Activated CD4-positive, alpha-beta T cell treated with anti-CD3 and anti-CD28 coated beads for 24 hours (primary cell): ENCODE measurements around the gene GPRC5B.
A peak's percentile ranks its signal among the peaks of the same experiment; 100 is the strongest.

Experiments
- DNase-seq, 2 donors: peaks; one replicate each; pipeline ENCODE4 v3.0.0-alpha.2; 2020; ENCODE audit warnings: low read depth in 2 of 2

The GPRC5B gene

DNA sequence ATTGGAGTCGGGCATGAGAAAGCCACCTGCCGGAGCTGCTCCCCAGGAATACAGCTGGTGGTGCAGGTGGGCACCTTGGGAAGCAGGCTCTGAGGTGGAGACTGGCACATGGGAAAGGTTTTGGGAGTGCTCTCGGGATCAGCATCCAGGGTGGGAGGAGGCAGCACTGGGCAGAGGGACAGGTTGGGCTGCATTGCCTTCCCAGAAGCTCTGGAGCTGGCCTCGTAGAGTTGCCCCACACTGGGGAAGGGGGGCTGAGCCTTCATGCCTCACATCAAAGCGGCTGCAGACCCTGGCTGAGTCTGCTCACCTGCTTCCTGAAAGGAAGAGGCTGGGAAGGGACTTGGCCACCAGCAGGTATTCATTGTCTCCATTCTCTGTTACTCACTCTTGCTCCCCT, 13.5 kb upstream of the GPRC5B start:
- DNase-seq, result no peak

DNA sequence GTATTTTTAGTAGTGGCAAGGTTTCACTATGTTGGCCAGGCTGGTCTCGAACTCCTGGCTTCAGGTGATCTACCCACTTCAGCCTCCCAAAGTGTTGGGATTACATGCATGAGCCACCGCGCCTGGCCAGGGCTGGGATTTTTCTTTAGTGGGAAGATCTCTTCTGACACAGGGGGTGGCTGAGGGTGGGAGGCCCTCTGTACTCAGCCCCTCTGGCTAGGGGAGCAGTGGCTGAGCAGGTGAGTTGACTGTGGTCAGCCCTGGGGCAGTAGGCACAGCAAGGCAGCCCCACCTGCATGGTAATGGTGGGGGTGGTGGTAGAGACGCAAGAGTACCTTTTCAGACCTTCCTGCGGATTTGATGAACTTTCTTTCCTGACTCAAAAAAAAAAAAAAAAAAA, 12.3 kb upstream of the GPRC5B start:
- no peak for DNase-seq

DNA sequence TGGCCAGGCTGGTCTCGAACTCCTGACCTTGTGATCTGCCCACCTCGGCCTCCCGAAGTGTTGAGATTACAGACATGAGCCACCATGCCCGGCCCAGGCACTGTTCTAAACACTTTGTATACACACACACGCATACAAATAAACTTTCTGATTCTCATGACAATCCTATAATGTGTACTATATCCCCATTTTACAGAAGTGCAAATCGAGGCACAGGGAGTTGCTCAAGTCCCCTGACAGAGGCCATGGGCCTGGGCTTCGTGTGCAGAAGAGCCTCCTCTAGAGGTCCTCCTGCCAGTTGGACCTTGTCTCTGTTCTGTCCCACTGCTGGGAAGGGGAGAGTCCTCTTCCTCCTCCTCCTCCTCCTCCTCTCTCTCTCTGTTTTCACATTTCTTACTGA, 9.9 kb upstream of the GPRC5B start:
- no peak for DNase-seq

DNA sequence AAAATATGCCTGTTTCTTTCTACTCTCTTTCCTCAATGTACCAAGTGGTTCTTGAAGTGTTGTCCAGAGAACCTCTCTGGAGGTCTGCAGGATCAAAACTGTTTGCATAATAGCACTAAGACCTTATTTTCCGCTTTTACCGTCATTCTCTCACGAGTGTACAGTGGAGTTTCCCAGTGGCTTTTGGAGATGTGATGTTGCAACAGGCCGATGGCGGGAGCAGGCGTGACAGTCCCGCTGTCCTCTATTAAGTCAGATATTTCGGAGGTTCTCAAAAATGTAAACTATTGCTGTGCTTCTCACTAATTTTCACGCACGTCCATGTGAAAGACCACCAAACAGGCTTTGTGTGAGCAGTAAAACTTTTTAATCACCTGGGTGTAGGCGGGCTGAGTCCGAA, 8.3 kb upstream of the GPRC5B start:
- no peak for DNase-seq

DNA sequence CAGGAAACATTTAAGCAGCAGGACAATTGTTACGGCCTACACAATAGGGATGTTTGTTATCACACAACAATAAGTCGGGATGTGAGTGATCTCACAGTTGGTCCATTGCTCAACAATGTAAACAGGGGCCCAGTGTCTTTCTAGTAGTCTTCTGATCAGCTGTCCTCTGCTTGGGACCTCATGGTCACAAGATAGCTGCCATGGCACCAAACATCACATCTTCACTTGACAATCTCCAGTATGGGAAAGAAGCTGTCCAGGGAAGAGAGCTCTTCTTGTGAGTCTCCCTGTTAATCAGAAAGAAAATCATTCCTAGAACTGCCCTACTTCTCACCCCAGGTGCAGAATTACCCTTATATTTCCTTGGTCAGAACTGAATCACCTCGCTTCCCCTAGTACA, 6.3 kb upstream of the GPRC5B start:
- no peak for DNase-seq

DNA sequence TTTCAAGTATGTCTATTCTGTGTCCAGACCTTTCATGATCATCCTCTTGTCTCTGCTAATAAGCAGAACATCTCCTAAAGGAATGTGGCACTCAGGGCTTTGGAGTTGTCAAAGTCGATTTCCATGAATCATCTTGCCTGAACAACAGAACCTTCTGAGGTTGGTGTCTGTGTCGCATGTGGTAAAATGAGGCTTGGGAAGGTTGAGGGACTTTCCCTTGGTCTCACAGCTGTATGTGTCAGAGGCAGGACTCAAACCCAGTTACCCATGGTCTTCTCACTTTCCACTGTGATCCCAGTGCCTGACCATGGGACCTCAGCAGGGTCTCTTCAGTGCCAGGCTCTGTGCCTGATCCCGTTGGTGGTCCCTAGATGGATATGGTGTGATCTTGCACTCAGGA, 4.2 kb upstream of the GPRC5B start:
- DNase-seq, result no peak

DNA sequence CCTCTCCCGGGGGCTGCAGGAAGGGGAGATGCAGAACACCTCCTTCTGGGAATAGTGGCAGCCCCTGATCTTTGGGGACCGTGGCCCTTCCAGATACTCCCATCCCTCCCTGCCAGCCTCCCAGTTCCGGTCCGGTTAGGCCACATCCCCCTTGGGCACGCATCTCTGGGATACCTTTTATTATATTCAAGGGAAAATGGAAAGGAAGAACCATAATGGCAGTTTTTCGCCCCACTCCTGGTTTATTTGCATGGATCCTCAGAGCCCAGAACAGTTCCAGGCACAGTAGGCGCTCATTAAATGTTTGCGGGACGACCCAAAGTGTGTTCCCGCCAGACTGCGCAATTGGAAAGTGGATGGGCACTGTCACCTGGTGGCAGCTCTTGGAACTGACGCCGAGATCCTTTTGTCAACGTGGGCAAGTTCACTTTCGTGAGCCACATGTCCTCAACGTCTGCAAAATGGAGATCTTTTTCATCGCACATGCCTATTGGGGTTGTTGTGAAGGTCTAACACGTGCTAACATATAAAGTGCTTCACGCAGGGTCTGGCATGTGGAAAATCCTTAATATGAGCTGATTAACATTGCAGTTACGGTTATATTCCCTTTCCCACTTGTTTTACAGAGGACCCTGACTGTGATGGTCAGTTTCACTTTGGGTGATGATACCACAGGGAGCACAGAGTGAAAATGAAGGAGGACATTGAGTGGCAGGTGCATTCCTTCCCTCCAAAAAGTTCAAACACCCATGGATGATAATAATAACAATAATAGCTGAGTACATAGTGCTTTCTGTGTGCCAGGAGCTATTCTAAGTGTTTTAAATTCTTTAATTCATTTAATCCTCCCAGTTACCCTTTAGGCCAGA, 1.7 kb upstream of the GPRC5B start:
- DNase-seq, result peak; percentile 80 to 83

DNA sequence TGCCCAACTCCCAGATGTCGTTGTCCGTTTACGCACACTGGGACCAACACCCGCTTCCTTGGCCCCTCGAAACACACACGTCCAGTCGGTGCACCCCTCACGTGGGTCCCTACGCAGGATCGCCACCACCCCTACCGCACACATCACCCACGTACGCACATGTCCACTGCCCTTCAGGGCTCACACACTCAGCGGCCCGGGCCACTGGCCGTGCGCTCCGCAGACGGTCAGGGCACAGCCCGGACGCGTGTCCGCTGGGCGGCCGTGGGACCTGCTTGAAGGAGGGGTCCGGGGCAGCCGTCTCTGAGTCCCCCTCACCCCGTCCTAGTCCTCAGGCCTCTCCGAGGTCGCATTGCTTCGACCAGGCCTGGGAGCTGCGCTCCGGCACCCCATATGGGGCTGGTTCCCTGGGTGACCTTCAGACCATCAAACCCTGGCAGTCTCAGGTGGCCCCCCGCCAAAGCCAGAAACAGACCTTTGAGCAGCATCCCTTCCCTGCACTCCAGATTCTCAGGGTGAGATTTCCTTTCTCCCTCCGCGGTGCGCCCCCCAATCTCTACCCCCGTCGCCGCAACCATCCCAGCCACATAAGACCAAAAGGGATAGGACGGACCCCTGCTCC, 914 bp upstream of the GPRC5B start:
- no peak for DNase-seq

DNA sequence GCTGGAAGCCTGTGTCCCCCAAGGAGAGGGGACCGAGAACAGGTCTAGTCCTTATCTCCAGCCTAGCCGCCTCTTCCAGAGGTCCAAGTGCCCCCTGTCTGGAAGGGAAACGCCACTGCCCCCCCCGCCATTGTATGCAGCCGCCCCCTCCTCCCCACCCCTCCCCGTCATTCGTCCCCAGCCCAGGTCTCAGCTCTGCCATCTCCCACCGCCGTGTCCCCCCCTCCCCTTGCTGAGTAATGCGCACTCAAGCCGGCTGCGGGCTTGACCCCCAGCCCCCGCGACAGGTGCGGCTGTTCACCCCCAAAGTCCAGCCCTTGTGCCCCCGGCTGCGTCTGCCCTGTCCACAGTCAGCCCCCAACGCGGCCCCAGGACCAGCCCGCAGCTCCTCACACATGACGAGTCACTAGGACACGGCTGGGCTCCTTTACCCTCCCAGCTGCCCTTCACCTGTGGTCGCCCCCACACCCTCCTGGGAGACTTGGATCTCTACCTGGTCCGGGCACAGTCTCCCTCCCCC, 622 bp downstream of the GPRC5B start:
- DNase-seq, result no peak

DNA sequence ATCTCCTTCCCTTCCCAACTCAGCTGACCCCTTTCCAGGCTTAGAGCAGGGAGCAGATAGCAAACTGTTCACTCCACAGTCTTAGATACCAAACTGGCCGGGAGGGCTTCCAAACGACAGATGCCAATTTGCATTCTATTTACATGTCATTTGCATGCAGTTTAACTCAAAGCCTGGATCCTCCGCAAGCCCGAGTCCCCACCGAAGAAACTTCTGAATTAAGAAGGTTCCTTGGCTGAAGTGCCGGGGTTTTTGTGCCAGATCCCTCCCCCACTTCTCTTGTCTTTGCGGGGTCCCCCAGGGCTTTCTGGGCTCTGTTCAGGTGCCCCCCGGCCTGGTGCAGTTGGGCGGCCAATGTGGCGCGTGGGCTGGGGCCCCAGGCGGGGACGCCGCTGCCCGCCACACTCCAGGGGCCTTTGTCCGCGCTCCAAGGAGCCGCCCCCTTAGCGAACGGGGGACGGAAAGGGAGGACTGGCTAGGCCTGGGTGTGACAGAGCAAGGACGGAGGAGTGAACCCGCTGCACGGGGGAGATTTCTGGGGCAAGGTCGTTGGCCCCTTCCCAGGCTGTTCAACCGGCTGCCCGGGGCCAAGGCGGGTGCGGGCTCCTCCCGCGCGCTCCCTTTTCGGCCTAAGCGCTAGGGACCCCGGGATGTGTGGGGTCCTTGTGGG, 1.2 kb downstream of the GPRC5B start:
- no peak for DNase-seq

DNA sequence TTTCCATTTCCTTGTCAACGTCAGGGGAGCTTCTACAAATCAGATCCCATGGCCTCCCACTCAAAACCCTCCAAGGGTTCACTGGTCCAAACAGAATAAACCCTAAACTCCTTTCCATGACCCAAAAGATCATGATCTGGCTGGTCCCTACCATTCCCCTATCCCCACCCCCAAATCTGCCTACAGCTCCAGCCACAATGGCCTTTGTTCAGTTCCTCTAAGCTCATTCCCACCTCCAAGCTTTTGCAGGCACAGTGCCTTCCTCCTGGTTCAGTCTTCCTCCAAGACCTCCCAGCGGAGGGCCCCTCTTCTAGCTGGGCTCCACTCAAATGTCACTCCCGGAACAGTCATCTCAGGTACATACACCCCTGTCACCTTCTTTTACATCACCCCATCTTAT, 2.0 kb downstream of the GPRC5B start:
- DNase-seq, result no peak

DNA sequence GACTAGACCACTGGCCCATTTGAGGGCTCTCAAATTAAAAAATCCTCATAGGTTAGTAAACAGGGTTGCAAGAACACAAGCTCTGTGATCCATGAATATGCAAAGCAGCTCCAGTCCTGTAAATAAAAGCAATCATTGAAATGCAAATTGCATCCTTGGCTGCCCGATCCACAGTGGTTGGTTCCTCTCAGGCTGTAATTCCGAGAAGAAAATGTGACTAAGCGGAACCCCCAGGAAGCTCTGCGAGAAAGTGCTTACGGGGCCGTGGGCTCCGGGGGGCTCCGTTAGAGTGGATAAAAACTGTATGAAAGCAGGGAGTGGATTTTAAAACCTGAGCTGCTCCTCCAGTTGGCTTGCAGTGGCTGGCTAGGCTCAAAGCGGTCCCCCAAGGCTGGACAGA, 2.5 kb downstream of the GPRC5B start:
- DNase-seq, result no peak

DNA sequence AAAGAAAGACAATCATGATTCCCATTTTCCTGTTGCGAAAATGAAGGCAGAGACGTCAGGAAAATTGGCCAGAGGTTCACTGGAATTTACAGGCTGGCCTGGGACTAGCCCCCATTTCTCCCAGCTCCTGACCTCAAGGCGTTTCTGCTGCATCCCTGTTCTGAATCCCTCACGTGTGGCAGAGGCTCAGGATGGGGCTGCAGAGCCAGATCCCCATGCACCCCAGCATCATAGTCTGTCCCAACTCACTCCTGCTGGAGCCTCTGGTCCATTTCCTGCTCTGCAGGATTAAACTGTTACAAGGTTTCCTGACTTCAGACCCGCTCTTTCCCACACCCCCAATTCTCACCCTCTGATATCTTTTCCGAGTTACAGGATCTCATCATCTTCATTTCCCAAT, 2.9 kb downstream of the GPRC5B start:
- no peak for DNase-seq

DNA sequence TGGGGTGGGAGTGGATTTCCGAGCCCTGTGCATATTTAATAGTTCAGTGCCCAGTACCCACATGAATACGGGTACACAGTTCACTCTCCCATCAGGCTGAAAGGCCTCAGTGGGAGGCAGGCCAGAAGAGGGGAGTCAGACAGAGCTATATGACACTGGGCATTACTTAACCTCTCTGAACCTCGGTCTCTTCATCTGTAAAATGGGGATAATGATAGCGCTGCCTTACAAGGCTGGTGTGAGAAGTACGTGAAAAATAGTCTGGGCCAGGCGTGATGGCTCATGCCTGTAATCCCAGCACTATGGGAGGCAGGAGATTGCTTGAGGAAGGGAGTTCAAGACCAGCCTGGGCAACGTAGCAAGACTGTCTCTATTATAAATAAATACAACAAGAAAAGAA, 3.6 kb downstream of the GPRC5B start:
- DNase-seq, result no peak

DNA sequence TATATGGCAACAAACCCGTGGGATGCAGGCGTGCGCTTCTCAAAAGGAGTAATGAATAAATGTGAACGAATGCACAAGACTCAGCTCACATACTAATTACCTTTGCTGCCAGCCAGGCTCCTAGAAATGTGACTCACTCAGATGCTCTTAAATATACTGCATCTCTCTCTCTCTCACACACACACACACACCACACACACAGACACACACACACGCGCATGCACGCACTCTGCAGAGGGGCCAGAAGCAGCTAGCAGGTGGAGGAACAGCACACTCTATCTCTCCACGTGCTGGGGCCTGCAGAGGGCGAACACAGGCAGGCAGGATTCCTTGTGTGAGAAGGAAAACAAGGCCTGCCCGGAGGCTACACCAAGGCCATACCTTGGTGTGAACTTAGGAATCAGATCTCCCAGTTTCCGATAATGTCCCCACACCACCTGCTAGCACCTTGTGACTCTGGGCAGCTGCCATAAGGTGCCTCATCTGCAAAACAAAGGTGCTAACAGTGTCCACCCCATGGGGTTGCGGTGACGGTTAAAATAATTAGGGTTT, 5.3 kb downstream of the GPRC5B start:
- DNase-seq, result no peak

DNA sequence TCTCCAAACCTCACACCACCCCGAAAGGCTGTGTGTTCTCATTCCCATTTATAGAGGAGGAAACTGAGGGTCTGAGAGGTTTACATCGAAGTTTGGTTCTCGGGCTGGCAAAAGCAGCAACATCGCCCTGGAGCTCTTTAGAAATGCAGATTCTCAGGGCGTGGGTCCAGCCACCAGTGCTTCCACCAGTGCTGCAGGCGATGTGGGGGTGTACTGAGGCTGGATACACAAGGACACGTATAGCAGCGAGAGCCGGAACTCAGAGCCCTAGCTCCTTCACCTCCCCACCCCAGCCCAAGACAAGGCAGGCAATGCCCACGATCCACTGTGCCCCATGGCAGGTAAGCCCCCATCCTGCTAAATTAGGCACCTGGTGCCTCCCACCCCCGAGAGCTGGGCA, 5.9 kb downstream of the GPRC5B start:
- DNase-seq, result no peak

DNA sequence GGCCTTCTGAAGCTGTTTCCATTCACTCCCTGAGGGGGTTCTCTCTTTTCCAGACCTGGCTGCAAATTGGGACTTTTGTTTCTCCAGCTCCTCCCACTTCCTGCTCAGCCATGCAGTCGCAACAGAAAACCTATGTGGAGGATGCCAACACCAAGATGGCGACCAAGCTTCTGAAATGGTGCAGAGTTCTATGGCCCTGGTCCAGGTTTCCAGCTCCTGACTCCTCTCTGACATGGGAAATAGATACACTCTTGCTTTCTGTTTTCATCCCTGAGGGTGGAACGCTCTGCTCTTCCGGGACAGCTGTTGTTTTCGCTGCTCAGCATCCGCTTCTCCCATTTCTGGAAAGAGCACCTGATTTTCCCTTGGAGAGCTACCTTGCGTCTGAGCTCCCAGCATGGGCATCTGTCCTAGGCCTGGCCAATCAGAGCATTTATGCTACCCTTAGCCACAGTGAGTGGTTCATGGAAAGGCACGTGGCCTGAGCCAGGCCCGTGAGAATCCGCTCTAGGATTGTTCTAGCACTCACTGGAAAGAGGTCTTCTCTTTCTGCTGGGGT, 8.1 kb downstream of the GPRC5B start:
- DNase-seq, result no peak

DNA sequence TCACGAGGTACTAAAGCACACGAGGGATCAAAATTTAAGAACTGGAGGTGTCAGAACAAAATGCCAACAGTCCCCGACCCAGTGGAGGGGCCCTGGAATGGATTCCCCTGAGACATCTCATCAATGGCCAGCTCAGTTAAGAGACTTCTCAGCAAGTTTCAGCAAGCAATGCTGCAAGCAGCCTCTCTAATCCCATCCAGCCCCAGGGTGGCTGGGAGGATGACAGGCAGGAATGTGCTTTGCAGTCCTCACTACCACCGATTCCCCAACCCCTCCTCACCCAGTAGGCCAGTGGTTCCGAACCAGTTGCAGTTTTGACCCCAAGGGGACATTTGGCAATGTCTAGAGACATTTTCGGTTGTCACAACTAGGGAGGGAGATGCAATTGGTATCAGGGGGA, 8.7 kb downstream of the GPRC5B start:
- DNase-seq, result no peak

DNA sequence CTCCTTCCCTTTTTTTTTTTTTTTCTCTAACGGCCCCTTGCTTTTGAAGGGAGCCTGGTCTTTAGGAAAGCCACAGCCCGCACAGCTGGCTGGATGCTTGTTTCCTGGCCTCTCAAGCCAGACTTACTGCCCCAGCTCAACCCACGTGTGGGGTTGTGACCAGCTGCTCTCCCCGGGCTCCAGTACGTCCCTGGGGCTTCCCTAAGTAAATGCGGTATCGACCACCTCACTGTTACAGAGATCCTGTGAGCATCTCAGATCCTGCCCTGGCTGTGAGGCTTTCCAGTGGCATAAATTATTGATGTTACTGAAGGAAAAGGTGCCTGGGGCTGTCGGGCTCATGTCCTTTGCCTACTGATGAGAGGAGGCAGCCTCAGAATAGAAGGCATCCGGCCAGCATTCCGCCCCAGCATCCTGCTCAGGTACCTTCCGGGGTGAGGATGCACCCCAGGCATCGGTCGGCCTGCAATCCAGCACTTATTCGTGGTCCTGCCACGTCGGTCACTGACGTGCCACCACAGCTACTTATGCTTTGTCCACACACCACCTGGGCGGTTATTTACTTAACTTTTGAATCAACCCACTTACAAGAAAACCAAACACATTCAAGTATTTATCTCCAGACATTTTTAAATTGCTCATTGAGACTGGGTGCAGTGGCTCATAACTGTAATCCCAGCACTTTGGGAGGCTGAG, 9.6 kb downstream of the GPRC5B start:
- no peak for DNase-seq

DNA sequence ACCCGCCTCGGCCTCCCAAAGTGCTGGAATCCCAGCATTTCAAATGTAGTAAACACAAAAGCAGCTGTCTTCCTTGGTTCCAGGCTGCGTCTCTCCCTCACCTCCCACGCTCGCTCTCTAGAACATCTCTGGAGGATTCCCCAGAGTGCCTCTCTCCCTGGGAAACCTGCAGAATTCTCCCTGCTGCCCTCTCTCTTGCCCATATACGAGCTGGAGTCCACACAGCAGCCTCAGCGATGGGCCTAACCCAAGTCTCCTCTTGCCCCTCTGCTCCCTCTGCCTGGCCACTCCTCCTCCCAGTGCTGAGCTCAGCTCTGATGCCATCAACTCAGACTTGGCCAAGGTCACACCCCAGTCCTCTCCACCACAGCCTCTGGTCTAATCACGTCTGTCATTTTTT, 10.6 kb downstream of the GPRC5B start:
- no peak for DNase-seq

DNA sequence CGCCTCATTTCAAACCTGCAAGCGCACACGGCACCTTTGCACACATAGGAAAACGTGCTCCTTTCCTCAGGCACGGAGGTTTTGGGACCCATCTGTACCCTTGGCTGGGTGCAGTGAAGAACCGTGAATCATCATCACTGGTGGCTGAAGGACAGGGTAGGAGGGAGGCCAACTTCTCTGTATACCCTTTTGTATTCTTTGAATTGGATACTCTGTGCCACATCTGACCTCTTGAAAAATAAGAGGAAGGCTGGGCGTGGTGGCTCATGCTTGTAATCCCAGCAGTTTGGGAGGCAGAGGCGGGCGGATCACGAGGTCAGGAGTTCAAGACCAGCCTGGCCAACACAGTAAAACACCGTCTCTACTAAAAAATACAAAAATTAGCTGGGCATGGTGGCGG, 11.7 kb downstream of the GPRC5B start:
- no peak for DNase-seq
